Astrocyte (in vitro differentiated cells and primary cell): ENCODE data around the gene RBM38. TPM values are rescaled to one million over a fixed set of nuclear protein-coding genes. Genes with fewer than 3 reads are reported as not detected.

ENCODE experiments used
- DNase-seq: peaks from one replicate; pipeline ENCODE4 v3.0.0-alpha.2; 2010; ENCODE audit warnings: low read depth
- FAIRE-seq: peaks from 2 replicates; lab custom pipeline; 2011; peaks lifted over from hg19 to GRCh38; lab: Jason Lieb, UNC
- H2AFZ ChIP-seq: 2 replicates; pipeline ENCODE4 v1.6.0; 2012; ENCODE audit warnings: low read depth, low read length, inconsistent platforms
- H3K27ac ChIP-seq: 2 replicates; pipeline ENCODE4 v1.5.1; 2011; ENCODE audit warnings: low read depth, low read length, inconsistent platforms
- H3K27me3 ChIP-seq: 2 replicates; pipeline ENCODE4 v1.6.0; 2011; ENCODE audit warnings: low read length, inconsistent platforms; ENCODE audit not compliant: insufficient read depth
- H3K36me3 ChIP-seq: 2 replicates; pipeline ENCODE4 v1.5.1; 2011; ENCODE audit warnings: low read length, inconsistent platforms; ENCODE audit not compliant: insufficient read depth
- H3K4me1 ChIP-seq: 2 replicates; pipeline ENCODE4 v1.5.1; 2011; ENCODE audit warnings: low read length, inconsistent platforms; ENCODE audit not compliant: insufficient read depth
- H3K4me2 ChIP-seq: 2 replicates; pipeline ENCODE4 v1.6.0; 2012; ENCODE audit warnings: low read length, inconsistent platforms
- H3K4me3 ChIP-seq: 2 replicates; pipeline ENCODE4 v1.5.1; 2011; ENCODE audit warnings: low read depth, mild to moderate bottlenecking, low read length, inconsistent platforms; ENCODE audit not compliant: insufficient read depth
- H3K79me2 ChIP-seq: 2 replicates; pipeline ENCODE4 v1.6.0; 2012; ENCODE audit warnings: mild to moderate bottlenecking, low read length, inconsistent platforms; ENCODE audit not compliant: insufficient read depth
- H3K9ac ChIP-seq: 2 replicates; pipeline ENCODE4 v1.6.0; 2012; ENCODE audit warnings: mild to moderate bottlenecking, low read length, inconsistent platforms
- H3K9me3 ChIP-seq: 2 replicates; pipeline ENCODE4 v1.5.1; 2012; ENCODE audit warnings: low read depth, mild to moderate bottlenecking, low read length, inconsistent platforms; ENCODE audit not compliant: insufficient read depth
- H4K20me1 ChIP-seq: 2 replicates; pipeline ENCODE4 v1.6.0; 2012; ENCODE audit warnings: low read length, inconsistent platforms; ENCODE audit not compliant: insufficient read depth
- H3K27ac Mint-ChIP-seq: one replicate; pipeline ENCODE4 v1.8.0; 2021; ENCODE audit warnings: mild to moderate bottlenecking, mixed read lengths; ENCODE audit not compliant: unreplicated experiment
- H3K27me3 Mint-ChIP-seq: one replicate; pipeline ENCODE4 v1.8.0; 2021; ENCODE audit warnings: low read depth, mixed read lengths; ENCODE audit not compliant: unreplicated experiment
- H3K36me3 Mint-ChIP-seq: one replicate; pipeline ENCODE4 v1.8.0; 2021; ENCODE audit warnings: low read depth, mixed read lengths; ENCODE audit not compliant: unreplicated experiment
- H3K4me1 Mint-ChIP-seq: one replicate; pipeline ENCODE4 v1.8.0; 2021; ENCODE audit warnings: low read depth, mixed read lengths; ENCODE audit not compliant: unreplicated experiment
- H3K4me3 Mint-ChIP-seq: one replicate; pipeline ENCODE4 v1.8.0; 2021; ENCODE audit warnings: mild to moderate bottlenecking, moderate library complexity, mixed read lengths; ENCODE audit not compliant: unreplicated experiment
- H3K9me3 Mint-ChIP-seq: one replicate; pipeline ENCODE4 v1.8.0; 2021; ENCODE audit warnings: mild to moderate bottlenecking, mixed read lengths; ENCODE audit not compliant: unreplicated experiment
- EZH2 ChIP-seq: IDR thresholded peaks from 2 replicates; pipeline ENCODE4 v1.6.1; 2012; ENCODE audit warnings: mild to moderate bottlenecking, low read length, inconsistent platforms; ENCODE audit not compliant: insufficient read depth
- total RNA-seq: library from RNA; stranded (reverse); gene quantifications from 2 replicates; pipeline ENCODE4 v1.2.1, GENCODE V29; 2021
- TF ChIP-seq, protein P1 (sequence below): IDR thresholded peaks from 2 replicates; pipeline ENCODE4 v1.5.1; 2011; ENCODE audit warnings: low read depth, mild to moderate bottlenecking, inconsistent platforms, low read length, moderate library complexity; ENCODE audit not compliant: insufficient read depth

Gene RBM38
- total RNA-seq, 1 donor from 2014 or later: 43.5 TPM

DNA sequence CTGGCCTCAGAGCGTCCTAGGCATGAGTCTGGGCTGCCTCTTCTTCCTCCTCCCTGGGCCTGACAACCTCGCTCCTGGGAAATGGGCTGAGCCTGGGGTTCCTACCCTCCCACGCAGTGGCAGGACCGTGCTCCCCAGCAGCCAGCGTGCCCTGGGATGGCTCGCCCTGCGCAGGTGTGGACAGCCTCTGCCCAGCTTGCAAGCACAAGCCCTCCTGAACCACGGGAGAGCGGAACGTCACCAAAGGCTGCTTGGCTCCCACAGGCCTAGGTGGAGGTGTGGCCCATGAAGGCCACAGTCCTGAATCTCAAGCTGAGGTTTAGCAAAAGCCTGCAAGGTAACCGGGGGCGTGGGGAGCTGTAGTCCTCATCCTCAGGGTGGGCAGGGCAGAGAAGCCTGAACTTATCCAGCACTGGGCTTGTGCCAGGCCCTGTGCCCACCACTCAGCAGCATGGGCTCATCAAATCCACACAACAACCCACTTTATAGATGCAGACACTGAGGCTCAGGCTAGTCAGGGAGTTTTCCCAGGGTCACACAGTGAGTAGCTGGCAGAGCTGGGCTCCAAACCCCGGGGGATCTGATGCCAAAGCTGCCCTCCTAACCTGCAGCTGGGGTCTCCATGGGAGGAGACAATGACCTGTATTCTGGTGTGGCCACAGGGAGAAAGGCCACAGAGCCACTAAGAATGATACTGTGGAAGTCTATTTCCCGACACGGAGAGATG lies 25.3 kb downstream of the RBM38 start:
- no peak overlapping the region for H3K4me3 ChIP-seq
- no peak overlapping the region for H3K9ac ChIP-seq
- no peaks in the 10 kb centered on the region for H3K36me3 Mint-ChIP-seq
- no peaks in the 10 kb centered on the region for H3K9me3 Mint-ChIP-seq
- H3K4me1 ChIP-seq: peaks cover 4% of the 10 kb centered on the region
- H3K36me3 ChIP-seq: no peaks in the 10 kb centered on the region
- H3K4me3 Mint-ChIP-seq: no peak overlapping the region
- DNase-seq (no peak), FAIRE-seq (no peak)
- H3K27ac ChIP-seq: no peak overlapping the region
- peaks cover 4% of the 10 kb centered on the region for H3K4me1 Mint-ChIP-seq
- no peak overlapping the region for H3K27ac Mint-ChIP-seq
- H3K27me3 Mint-ChIP-seq: peaks cover 15% of the 10 kb centered on the region
- no peaks in the 10 kb centered on the region for H3K79me2 ChIP-seq
- H4K20me1 ChIP-seq: no peaks in the 10 kb centered on the region
- no peak overlapping the region for H2AFZ ChIP-seq
- peaks cover 11% of the 10 kb centered on the region for H3K27me3 ChIP-seq
- TF ChIP-seq, protein P1, sequence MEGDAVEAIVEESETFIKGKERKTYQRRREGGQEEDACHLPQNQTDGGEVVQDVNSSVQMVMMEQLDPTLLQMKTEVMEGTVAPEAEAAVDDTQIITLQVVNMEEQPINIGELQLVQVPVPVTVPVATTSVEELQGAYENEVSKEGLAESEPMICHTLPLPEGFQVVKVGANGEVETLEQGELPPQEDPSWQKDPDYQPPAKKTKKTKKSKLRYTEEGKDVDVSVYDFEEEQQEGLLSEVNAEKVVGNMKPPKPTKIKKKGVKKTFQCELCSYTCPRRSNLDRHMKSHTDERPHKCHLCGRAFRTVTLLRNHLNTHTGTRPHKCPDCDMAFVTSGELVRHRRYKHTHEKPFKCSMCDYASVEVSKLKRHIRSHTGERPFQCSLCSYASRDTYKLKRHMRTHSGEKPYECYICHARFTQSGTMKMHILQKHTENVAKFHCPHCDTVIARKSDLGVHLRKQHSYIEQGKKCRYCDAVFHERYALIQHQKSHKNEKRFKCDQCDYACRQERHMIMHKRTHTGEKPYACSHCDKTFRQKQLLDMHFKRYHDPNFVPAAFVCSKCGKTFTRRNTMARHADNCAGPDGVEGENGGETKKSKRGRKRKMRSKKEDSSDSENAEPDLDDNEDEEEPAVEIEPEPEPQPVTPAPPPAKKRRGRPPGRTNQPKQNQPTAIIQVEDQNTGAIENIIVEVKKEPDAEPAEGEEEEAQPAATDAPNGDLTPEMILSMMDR: no peak
- no peak for TF ChIP-seq EZH2
- no peak overlapping the region for H3K4me2 ChIP-seq
- H3K9me3 ChIP-seq: no peaks in the 10 kb centered on the region

DNA sequence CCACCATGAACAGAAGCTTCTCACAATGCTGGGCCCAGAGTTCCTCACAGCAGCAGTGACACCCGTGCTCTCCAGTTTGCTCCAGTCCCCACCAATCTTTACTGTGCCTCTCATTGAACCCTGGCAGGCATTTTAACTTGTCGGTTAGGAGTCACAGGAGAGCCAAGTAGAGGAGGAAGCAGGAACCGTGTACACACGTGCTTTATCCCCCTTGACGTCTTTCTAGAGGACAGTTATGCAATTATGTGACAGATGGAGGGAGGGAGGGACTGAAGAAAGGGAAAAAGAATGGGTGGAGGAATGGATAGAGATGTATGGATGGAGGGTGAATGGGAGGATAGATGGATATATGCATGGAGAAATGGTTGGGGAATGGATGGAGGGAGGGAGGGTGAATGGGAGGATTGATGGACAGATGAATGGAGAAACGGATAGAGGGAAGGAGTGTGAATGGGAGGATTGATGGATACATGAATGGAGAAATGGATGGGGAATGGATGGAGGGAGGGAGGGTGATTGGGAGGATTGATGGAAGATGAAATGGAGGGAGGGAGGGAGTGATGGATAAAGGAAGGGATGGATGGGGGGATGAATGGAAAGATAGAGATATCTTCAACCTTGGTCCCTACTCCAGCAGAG lies 26.0 kb downstream of the RBM38 start:
- no peaks in the 10 kb centered on the region for H3K9me3 ChIP-seq
- Mint-ChIP-seq H3K27ac (no peak overlapping the region), H3K4me3 (no peak overlapping the region), H3K9me3 (no peaks in the 10 kb centered on the region), H3K4me1 (peaks cover 4% of the 10 kb centered on the region), H3K27me3 (peaks cover 19% of the 10 kb centered on the region), H3K36me3 (no peaks in the 10 kb centered on the region)
- H2AFZ ChIP-seq: no peak overlapping the region
- no peaks in the 10 kb centered on the region for H3K79me2 ChIP-seq
- H4K20me1 ChIP-seq: no peaks in the 10 kb centered on the region
- H3K27ac ChIP-seq: no peak overlapping the region
- peaks cover 4% of the 10 kb centered on the region for H3K4me1 ChIP-seq
- TF ChIP-seq, protein P1: no peak
- no peak for TF ChIP-seq EZH2
- no peak overlapping the region for H3K9ac ChIP-seq
- no peak overlapping the region for H3K4me3 ChIP-seq
- no peaks in the 10 kb centered on the region for H3K36me3 ChIP-seq
- H3K27me3 ChIP-seq: peaks cover 14% of the 10 kb centered on the region
- H3K4me2 ChIP-seq: no peak overlapping the region
- DNase-seq: no peak
- no peak for FAIRE-seq
